ENCODE results near the gene MAML3.

The MAML3 gene

GRCh38 chr4:139692309-139693012 lies 461.5 kb downstream of the MAML3 start:
- no peak for DNase-seq (ENCODE audit: low read depth, low spot score)

- DNase-seq (ENCODE audit: low read depth, low spot score): no peak
Observed at GRCh38 chr4:139690419-139690818, 463.6 kb downstream of the MAML3 start.

DNA sequence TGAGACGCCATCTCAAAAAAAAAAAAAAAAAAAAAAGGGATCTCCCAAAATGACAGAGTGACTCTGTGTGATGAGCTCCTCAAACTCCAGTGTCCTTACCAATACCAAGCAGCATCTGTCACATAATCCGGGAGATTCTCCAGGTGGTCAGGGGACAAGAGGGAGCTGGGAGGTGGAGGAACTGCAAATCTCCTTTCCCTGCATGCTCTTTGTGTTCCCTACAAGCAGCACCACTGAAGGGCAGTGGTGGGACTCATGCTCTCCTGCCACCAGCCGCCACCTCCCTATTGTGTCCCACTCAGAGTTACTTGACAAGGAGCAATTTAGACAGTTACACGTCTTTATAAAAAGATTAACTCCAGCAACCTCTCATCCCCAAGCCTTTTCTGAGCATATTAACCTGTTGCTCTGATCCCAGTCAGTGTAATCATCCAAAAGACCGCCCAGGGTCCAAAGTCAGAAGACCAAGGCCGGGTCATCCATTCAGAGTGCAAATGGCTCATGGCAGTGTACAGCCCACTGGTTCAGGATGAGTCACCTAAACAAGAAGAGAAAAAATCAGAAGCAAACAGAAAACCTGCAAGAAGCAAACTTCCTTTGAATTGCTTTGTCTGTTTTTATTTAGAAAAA lies 464.8 kb downstream of the MAML3 start:
- no peak for DNase-seq (ENCODE audit: low read depth, low spot score)

- no peak for DNase-seq (ENCODE audit: low read depth, low spot score)
Observed at GRCh38 chr4:139686988-139687387, 467.0 kb downstream of the MAML3 start.

GRCh38 chr4:139686130-139686529 lies 467.9 kb downstream of the MAML3 start:
- DNase-seq (ENCODE audit: low read depth, low spot score): no peak

DNA sequence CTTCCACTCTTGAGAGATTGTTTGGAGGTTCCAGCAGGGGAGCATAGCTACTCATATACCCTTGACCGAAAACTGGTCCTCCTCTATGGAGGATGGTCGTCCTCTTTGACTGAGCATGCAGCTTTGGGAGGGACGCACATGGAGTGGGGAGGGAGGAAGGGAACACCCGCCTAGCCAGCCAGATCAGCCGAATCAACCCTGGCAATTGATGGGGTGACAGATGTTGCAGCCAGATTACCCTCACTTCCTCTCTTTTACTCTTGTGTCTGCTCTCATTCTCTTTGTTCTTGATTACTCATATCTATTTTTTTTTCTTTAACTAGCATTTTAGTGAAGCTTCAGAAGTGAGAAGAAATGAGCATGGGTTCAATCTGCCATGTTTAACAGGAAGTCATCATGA lies 468.8 kb downstream of the MAML3 start:
- DNase-seq (ENCODE audit: low read depth, low spot score): no peak

DNA sequence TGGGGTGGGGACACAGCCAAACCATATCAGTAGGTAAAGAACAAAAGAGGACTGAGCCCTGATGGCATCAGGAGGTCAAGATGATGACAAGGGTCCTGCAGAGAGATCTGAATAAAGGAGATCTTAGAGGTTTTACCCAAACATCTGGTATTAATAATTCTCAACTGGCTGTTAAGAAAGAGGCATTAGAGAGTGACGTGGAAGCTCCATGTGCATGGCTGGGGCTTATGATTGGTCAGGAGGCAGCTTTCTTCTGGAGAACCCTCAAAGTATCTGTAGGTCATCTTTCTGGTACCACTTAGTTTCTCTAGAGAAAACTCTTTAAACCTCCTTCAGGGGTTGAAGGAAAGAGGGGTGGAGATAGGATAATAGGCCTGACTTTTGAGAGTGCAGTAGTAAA lies 469.6 kb downstream of the MAML3 start:
- DNase-seq (ENCODE audit: low read depth, low spot score): no peak

- no peak for DNase-seq (ENCODE audit: low read depth, low spot score)
Observed at GRCh38 chr4:139682741-139683151, 471.2 kb downstream of the MAML3 start.

DNA sequence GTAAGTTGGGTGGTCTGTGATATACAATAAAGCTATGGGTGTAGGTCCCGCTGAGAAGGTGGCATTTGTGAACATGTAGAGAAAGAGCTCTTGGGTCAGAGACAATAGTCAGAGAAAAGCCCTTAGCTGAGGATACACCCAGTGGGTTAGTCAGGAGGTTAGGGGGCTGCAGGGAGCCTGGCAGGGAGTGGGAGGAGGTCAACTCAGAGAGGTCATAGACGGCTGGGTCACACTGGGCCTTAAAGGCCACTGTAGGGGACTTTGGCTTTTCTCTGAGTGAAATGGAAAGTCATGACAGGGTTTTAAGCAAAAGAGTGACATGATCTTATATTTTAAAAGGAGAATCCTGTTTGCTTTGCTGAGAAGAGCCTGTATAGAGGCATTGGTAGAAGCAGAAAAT lies 471.7 kb downstream of the MAML3 start:
- DNase-seq (ENCODE audit: low read depth, low spot score): no peak

- no peak for DNase-seq (ENCODE audit: low read depth, low spot score)
Observed at GRCh38 chr4:139676913-139677585, 476.9 kb downstream of the MAML3 start.

DNA sequence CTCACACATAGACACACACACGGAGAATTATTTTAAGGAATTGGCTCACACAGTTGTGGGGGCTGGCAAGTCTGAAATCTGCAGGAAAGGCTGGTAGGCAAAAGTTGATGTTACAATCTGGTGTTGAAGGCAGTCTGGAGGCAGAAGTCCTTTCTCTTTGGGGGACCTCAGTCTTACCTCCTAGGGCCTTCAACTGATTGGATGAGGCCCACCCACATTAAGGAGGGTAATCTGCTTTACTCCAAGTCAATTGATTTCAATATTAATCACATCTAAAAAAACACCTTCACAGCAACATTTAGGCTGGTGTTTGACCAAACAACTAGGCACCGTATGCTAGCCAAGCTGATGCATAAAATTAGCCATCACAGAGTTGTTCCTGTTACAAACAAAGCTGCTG lies 477.6 kb downstream of the MAML3 start:
- no peak for DNase-seq (ENCODE audit: low read depth, low spot score)

DNA sequence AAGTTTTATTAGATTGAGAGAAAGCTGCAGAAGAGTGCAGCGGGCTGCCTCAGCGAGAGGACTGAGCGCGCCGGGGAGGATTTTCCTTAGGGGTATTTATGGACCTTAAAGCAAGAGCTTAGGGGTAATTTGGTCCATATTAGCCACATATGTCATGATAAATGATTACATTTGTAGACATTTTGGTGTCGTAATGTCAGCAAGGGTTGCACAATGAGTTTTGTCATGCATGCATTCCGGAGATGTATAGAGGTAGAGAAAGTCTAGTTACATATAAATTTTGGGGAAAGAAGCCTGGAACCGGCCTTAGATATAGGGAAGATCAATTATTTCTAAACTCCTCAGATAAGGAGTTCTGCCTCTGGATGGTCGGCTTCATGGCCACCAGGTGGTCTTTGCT lies 478.3 kb downstream of the MAML3 start:
- DNase-seq (ENCODE audit: low read depth, low spot score): no peak

- DNase-seq (ENCODE audit: low read depth, low spot score): no peak
Observed at GRCh38 chr4:139674875-139675550, 479.0 kb downstream of the MAML3 start.

GRCh38 chr4:139672732-139673131 lies 481.3 kb downstream of the MAML3 start:
- DNase-seq (ENCODE audit: low read depth, low spot score): no peak

DNA sequence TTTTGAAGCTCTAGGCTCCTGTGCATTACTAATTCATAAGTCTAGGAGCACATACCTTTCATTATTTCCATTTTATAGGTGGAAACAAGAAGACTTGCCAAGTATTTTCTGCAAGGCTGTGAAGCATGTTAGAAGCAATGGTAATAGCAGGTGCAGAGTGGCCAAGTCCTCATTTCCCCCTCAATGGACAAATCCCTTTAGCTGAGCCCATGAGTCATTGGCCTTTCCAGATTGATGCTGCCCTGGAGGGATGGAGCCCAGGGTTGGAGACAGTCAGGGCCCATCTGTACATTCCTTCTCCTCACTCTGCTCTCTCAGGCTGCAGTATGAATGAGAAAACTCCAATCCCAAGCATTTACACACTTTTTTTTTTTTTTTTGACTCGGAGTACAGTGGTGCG lies 481.8 kb downstream of the MAML3 start:
- DNase-seq (ENCODE audit: low read depth, low spot score): no peak

GRCh38 chr4:139670775-139671174 lies 483.2 kb downstream of the MAML3 start:
- DNase-seq (ENCODE audit: low read depth, low spot score): no peak

DNA sequence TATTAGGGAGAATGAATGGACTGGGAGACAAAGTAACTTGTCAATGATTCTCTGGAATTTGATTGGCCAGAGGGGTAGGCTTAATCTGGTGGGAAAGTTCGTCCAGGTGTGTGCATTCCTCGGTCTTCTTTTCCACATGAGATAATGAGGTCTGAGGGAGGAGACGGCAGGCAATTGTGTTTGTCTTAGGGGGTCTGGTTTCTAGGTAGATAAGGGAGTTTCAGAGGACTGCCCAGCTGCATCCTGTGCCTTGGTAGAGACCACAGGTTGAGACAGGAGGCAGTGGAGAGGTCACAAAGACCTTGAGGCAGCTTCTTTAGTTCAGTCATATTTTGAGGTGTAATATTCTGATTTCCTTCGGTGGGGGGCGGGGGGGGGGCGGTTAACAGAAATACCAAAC lies 484.1 kb downstream of the MAML3 start:
- no peak for DNase-seq (ENCODE audit: low read depth, low spot score)

DNA sequence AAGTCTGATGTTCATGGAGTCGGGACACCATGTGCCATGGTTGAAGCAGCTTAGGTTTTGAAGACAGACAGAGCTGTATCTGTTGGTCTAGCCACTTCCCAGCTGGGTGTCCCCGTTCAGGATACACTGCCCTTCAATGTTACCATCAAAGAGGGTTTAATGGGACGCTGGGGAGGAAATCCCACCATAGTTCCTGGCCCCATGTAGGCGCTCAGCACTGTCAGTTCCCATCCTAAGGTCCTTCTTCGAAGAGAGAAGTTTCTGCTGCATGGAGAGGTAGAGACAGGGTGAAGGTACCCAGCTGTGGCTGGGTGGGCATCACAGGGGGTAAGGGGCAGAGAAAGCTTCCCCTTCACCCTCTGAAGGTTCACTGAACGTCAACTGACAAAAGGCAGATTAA lies 484.6 kb downstream of the MAML3 start:
- no peak for DNase-seq (ENCODE audit: low read depth, low spot score)

- DNase-seq (ENCODE audit: low read depth, low spot score): no peak
Observed at GRCh38 chr4:139668658-139669201, 485.3 kb downstream of the MAML3 start.

DNA sequence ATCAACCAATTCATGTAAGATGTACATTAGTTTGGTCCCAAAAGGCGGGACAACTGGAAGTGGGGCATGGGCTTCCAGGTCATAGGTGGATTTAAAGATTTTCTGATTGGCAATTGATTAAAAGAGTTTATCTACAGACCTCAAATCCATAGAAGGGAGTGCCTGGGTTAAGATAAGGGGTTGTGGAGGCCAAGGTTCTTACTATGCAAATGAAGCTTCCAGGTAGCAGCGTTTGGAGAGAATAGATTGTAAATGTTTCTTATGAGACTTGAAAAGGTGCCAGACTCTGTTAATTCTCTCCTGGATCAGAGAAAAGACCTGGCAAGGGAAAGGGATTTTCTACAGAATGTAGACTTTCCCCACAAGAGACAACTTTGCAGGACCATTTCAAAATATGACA lies 485.9 kb downstream of the MAML3 start:
- DNase-seq (ENCODE audit: low read depth, low spot score): no peak
